ENCODE results near the gene ECE2. TPM values are rescaled to one million over a fixed set of nuclear protein-coding genes. Genes with fewer than 3 reads are reported as not detected.

Gene ECE2
- total RNA-seq, 1 experiment from 2014 or later = 0.46 TPM

DNA sequence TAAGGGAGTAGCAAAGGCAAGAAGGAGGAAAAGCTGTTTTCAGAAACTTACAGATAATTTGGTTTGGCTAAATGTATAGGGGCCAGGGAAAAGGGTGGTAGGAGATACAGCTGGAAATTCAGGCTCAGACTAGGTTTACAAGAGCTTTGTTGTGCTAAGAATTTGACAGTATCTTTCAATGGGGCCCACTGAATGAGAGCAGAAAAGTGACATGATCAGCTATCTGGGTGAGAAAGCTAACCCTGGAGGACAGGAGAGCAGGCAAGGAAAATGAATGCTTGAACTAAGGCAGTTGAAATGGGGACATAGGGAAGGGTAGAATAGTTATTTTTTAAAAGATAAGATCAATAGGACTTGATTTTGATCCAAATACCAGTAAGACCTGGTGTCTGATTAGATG lies 35.8 kb downstream of the ECE2 start:
- peaks cover 9% of the 10 kb centered on the region for H3K4me1 Mint-ChIP-seq
- H3K36me3 Mint-ChIP-seq = peaks cover 36% of the 10 kb centered on the region
- POLR2A ChIA-PET = no interaction called here
- CTCF ChIA-PET = interaction anchor here (1.2 kb wide), 1 partner anchor 135 kb away, joined by 3 read pairs; no protein-coding TSS in a partner anchor
- peak overlapping the region; percentile 67 for H3K27ac Mint-ChIP-seq
- no peaks in the 10 kb centered on the region for H3K27me3 Mint-ChIP-seq (ENCODE audit: low read depth)
- DNase-seq (ENCODE audit: low spot score) = no peak
- no peak for ATAC-seq
- no peak for TF ChIP-seq NFE2L1 (CRISPR knock-in tag; IDR thresholded peaks at IDR 0.05)
- TF ChIP-seq ESRRA (CRISPR knock-in tag; IDR thresholded peaks at IDR 0.05; ENCODE audit: borderline replicate concordance) = no peak
- no peak for TF ChIP-seq E2F4 (CRISPR knock-in tag; IDR thresholded peaks at IDR 0.05; ENCODE audit: borderline replicate concordance, low read depth)
- no peak for TF ChIP-seq JAZF1 (CRISPR knock-in tag; IDR thresholded peaks at IDR 0.05)
- TF ChIP-seq, protein P1, sequence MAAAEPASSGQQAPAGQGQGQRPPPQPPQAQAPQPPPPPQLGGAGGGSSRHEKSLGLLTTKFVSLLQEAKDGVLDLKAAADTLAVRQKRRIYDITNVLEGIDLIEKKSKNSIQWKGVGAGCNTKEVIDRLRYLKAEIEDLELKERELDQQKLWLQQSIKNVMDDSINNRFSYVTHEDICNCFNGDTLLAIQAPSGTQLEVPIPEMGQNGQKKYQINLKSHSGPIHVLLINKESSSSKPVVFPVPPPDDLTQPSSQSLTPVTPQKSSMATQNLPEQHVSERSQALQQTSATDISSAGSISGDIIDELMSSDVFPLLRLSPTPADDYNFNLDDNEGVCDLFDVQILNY (CRISPR knock-in tag; IDR thresholded peaks at IDR 0.05) = no peak
- TF ChIP-seq TEAD4 (CRISPR knock-in tag; IDR thresholded peaks at IDR 0.05) = no peak
- TF ChIP-seq ZNF317 (CRISPR knock-in tag; IDR thresholded peaks at IDR 0.05; ENCODE audit: borderline replicate concordance, low read depth) = no peak
- no peak for TF ChIP-seq ZNF263 (CRISPR knock-in tag; IDR thresholded peaks at IDR 0.05; ENCODE audit: low read depth)
- no peak for TF ChIP-seq TEAD1 (CRISPR knock-in tag; IDR thresholded peaks at IDR 0.05)
- TF ChIP-seq EMX1 (CRISPR knock-in tag; IDR thresholded peaks at IDR 0.05) = no peak
- no peak for TF ChIP-seq ZNF219 (CRISPR knock-in tag; IDR thresholded peaks at IDR 0.05; ENCODE audit: borderline replicate concordance)
- TF ChIP-seq OVOL2 (CRISPR knock-in tag; IDR thresholded peaks at IDR 0.05; ENCODE audit: borderline replicate concordance) = no peak
- TF ChIP-seq ZNF232 (CRISPR knock-in tag; IDR thresholded peaks at IDR 0.05) = no peak
- TF ChIP-seq ZNF281 (CRISPR knock-in tag; IDR thresholded peaks at IDR 0.05) = no peak
- TF ChIP-seq ATF2 (CRISPR knock-in tag; IDR thresholded peaks at IDR 0.05; ENCODE audit: borderline replicate concordance, low read depth) = no peak
- H3K9me3 Mint-ChIP-seq = no peaks in the 10 kb centered on the region
- H3K4me3 Mint-ChIP-seq = no peak overlapping the region

DNA sequence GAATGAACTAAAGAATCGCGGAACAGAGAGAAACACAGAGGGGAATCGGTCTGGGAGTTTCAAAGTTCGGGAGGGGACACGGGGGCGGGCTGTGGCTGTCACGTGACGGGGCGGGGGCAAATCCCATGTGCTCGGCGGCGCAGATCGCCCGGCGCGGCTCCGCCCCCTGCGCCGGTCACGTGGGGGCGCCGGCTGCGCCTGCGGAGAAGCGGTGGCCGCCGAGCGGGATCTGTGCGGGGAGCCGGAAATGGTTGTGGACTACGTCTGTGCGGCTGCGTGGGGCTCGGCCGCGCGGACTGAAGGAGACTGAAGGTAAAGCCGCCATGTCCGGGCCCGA lies 38.5 kb downstream of the ECE2 start, which contains the start of gene EIF4G1:
Gene EIF4G1, plus strand, starts transcription at position 244 of the 337 bp plus-strand sequence. CDS start 1,191 bp downstream, outside the sequence.
- DNase-seq (ENCODE audit: low spot score) = peak; percentile 89
- H3K27ac Mint-ChIP-seq = peak within 1 kb of the TSS; percentile 98
- peak within 1 kb of the TSS; percentile 79 for H3K4me3 Mint-ChIP-seq
- ATAC-seq = peak; percentile 79
- H3K9me3 Mint-ChIP-seq = no peaks in the 10 kb centered on the region
- POLR2A ChIA-PET = no interaction called here
- peaks cover 24% of the 10 kb centered on the region for H3K4me1 Mint-ChIP-seq
- CTCF ChIA-PET = no interaction called here
- no peaks in the 10 kb centered on the region for H3K27me3 Mint-ChIP-seq (ENCODE audit: low read depth)
- H3K36me3 Mint-ChIP-seq = peaks cover 27% of the 10 kb centered on the region
- no peak for TF ChIP-seq RELA (CRISPR knock-in tag; IDR thresholded peaks at IDR 0.05; ENCODE audit: borderline replicate concordance)
- TF ChIP-seq ZBTB21 (CRISPR knock-in tag; IDR thresholded peaks at IDR 0.05; ENCODE audit: borderline replicate concordance) = no peak
- TF ChIP-seq, protein P2, sequence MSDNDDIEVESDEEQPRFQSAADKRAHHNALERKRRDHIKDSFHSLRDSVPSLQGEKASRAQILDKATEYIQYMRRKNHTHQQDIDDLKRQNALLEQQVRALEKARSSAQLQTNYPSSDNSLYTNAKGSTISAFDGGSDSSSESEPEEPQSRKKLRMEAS (CRISPR knock-in tag; IDR thresholded peaks at IDR 0.05) = peak; percentile 69; the same call in 1 of the 2 replicates
- no peak for TF ChIP-seq E2F1 (CRISPR knock-in tag; IDR thresholded peaks at IDR 0.05)
- TF ChIP-seq FOXK1 (CRISPR knock-in tag; IDR thresholded peaks at IDR 0.05) = peak; percentile 55
- no peak for TF ChIP-seq ELF4 (CRISPR knock-in tag; IDR thresholded peaks at IDR 0.05; ENCODE audit: low read depth)
- no peak for TF ChIP-seq SMAD4 (CRISPR knock-in tag; IDR thresholded peaks at IDR 0.05)
- no peak for TF ChIP-seq CBFB (CRISPR knock-in tag; IDR thresholded peaks at IDR 0.05; ENCODE audit: low read depth)
- TF ChIP-seq USF2 (CRISPR knock-in tag; IDR thresholded peaks at IDR 0.05) = peak; percentile 98
- TF ChIP-seq SP1 (CRISPR knock-in tag; conservative IDR thresholded peaks at IDR 0.05) = peak; percentile 85
- no peak; the same call in 1 of the 2 replicates for TF ChIP-seq TP53 (CRISPR knock-in tag; IDR thresholded peaks at IDR 0.05)
- TF ChIP-seq, protein P3, sequence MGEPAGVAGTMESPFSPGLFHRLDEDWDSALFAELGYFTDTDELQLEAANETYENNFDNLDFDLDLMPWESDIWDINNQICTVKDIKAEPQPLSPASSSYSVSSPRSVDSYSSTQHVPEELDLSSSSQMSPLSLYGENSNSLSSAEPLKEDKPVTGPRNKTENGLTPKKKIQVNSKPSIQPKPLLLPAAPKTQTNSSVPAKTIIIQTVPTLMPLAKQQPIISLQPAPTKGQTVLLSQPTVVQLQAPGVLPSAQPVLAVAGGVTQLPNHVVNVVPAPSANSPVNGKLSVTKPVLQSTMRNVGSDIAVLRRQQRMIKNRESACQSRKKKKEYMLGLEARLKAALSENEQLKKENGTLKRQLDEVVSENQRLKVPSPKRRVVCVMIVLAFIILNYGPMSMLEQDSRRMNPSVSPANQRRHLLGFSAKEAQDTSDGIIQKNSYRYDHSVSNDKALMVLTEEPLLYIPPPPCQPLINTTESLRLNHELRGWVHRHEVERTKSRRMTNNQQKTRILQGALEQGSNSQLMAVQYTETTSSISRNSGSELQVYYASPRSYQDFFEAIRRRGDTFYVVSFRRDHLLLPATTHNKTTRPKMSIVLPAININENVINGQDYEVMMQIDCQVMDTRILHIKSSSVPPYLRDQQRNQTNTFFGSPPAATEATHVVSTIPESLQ (CRISPR knock-in tag; IDR thresholded peaks at IDR 0.05) = no peak

Measured in WTC11 (cell line).